GM21381 (cell line): ENCODE data around the gene WASL.
"Not testable (repeated sequence)": the region's sequence is repeated elsewhere in the genome, so short reads cannot be mapped to it uniquely, and the experiment has no call there.

ENCODE experiments used
- ATAC-seq: cut with Tn5 transposase; IDR thresholded peaks from one replicate; pipeline ENCODE4 v1.9.1; 2021; ENCODE audit warnings: mild to moderate bottlenecking, moderate library complexity; ENCODE audit not compliant: unreplicated experiment

The WASL gene

DNA sequence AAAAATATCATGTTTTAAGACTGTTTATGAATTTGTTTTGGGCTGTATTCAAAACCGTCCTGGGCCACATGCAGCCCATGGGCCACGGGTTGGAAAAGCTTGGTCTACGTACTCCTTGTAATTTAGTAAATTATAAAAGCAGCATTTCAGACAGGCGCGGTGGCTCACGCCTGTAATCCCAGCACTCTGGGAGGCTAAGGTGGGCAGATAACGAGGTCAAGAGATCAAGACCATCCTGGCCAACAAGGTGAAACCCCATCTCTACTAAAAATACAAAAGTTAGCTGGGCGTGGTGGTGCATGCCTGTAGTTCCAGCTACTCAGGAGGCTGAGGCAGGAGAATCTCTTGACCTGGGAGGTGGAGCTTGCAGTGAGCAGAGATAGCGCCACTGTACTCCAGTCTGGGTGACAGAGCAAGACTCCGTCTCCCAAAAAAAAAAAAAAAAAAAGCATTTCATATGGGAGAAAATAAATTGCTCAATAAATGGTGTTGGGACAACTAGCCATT is 11.6 kb downstream of the WASL start:
- ATAC-seq, result not testable (repeated sequence)

GRCh38 chr7:123735539-123735938 is 13.3 kb downstream of the WASL start:
- no peak for ATAC-seq

DNA sequence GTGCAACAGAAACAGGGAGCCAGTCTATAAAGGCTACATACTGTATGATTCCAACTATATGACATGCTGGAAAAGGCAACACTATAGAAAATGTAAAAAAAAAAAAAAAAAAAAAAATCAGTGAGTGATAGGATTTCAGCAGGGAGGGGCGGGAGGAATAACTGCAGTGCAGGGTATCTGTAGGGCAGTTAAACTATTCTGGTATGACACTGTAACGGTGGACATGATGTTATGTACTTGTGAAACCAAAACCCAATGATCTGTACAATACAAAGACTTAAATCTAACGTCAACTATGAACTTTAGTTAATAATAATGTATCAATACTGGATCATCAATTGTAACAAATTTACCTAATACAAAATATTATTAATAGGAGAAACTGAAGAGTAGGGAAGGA is 14.3 kb downstream of the WASL start:
- ATAC-seq, result no peak

- ATAC-seq, result no peak
Measured at GRCh38 chr7:123732413-123733091, 16.3 kb downstream of the WASL start.

DNA sequence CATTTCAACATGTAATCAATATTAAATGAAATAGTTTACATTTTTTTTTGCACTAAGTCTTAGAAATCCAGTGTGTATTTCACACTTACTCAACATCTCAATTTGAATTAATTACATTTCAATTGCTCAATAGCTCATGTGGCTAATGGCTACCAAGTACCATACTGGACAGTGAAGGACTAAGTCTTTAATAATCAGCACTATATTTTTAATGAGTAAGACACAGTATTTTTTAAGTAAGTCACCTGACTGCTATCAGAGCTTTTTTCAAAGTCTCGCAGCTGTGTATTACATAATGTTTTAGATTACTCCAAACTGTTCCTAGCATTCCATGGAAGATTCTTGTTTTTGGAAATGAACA is 19.6 kb downstream of the WASL start:
- ATAC-seq, result no peak

- no peak for ATAC-seq
Measured at GRCh38 chr7:123727071-123727837, 21.5 kb downstream of the WASL start.

DNA sequence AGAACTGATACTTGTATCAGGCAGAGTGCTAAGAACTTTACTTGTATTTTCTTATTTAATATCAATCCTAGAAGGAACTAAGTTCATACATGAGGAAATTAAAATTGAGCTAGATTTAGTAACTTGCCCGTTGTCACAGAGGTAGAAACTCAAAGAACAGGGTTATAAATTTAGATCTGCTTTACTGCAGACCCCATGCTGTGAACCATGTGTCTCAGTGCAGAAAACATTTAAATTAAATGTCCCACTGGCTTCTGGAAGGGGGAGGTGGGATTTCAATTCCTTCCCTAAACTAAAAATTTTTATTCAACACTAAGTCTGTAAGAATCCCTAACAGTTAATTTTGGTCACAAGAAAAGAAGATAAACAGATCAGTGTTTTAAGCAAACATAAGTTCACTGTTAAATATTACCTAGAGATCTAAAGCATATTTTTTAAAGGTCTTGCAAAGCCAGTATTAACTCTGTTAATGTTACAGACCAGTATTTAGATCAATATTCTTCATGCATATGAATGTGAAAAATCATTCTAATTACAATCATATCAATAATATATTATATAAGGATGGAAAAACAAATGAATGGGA is 23.1 kb downstream of the WASL start:
- no peak for ATAC-seq

GRCh38 chr7:123724817-123725253 is 24.0 kb downstream of the WASL start:
- no peak for ATAC-seq

GRCh38 chr7:123723913-123724312 is 24.9 kb downstream of the WASL start:
- no peak for ATAC-seq

- ATAC-seq, result not testable (repeated sequence)
Measured at GRCh38 chr7:123720527-123720926, 28.3 kb downstream of the WASL start.

GRCh38 chr7:123719197-123719721 is 29.5 kb downstream of the WASL start:
- no peak for ATAC-seq

DNA sequence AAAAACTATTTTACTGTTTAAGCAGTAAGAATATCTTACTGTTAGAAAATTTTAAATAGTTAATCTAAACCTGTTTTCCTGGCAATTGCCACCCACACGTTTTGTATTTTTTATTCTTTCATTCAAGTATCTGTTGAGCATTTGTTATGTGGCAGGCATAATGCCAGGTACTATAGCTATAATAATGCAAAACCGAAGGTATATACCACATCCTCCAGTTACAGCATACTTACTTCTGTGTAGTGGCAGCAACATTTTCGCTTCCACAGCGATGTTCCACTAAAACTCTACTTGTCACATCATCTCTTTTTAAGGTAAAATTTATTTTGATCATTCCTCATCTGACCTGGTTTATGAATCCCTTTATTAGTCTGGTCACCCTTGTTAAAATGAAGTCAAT is 30.0 kb downstream of the WASL start:
- no peak for ATAC-seq

DNA sequence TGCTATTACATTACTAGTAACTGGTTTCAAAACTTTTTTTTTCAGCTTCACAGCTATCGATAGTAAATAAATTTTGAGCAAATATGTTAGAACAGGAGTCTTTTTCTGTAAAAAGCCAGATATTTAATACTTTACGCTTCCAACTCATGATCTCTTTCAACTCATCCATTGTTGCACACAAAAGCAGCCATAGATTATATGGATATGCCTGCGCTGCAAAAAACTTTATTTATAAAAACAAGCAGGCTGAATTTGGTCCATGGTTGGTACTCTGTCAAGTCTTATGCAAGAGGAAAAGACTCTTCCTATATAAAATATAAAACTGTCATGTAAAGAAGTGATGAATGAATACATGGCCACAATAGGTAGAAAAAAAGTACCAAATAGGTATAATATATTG is 31.1 kb downstream of the WASL start:
- no peak for ATAC-seq

GRCh38 chr7:123716877-123717276 is 31.9 kb downstream of the WASL start:
- no peak for ATAC-seq

- no peak for ATAC-seq
Measured at GRCh38 chr7:123715799-123716198, 33.0 kb downstream of the WASL start.

- no peak for ATAC-seq
Measured at GRCh38 chr7:123715198-123715597, 33.6 kb downstream of the WASL start.

GRCh38 chr7:123714296-123715080 is 34.3 kb downstream of the WASL start:
- no peak for ATAC-seq

GRCh38 chr7:123712619-123713018 is 36.2 kb downstream of the WASL start:
- ATAC-seq, result no peak

DNA sequence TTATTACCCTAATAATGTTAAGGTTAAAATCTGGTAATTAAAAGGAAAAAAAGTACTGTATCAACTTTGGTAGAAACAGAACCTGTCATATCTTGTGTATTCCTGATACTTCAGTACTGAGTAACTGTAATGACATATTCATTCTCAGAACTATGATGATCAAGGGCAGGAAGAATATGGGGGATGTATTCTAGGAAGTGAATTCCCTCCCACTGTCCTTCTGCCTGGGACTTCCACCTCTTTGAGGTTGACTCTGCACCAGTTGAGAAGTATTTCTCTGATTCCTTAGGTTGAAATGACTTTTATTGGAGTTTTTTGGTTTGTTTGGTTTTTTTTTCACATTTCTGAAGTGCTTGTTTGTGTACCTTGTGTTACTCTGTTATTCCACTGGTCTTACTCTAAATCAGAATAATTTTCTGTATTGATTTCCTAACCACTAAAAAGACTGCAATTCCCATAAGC is 36.9 kb downstream of the WASL start:
- ATAC-seq, result no peak

DNA sequence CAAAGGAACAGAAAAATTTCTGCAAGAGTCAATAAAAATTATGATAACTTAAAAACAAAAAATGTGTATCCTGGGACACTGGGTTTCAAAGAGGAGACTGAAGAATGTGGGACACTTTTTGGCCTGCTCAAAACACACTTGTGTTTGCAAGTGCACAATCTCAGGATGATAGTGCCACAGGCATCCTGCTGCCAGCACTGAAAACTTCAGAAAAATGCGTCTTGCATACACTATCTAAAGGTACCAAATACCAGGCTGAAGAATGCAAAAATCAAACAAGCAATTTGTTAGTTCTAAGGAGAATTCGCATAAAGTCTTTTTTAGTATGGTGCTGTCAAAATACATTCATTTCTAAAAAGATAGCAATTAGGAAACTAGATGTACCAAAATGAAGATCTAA is 38.1 kb downstream of the WASL start:
- ATAC-seq, result no peak

DNA sequence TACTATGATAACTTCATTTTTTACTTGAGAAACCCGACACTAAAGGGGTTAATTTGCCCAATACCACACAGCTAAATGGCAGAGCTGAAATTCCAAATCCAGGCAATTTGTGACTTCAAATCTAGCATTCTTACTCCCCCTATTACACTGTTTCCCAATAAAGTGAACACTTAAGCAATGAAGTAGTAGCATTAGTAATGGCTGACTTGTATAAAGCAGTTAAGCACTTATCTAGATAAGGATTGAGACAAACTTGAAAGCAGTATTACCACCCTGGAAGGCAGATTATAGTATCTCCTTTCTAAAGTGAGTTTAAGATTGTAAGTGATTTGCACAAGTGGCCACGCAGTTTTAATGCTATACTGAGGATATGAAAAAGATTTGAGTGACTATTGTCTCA is 39.3 kb downstream of the WASL start:
- no peak for ATAC-seq
